Measurements from ENCODE around the gene C1QL2. TPM values are rescaled to one million over a fixed set of nuclear protein-coding genes. Genes with fewer than 3 reads are reported as not detected.
A peak's percentile ranks its signal among the peaks of the same experiment; 100 is the strongest.

C1QL2 gene
- total RNA-seq, 1 experiment from 2014 or later = not detected

DNA sequence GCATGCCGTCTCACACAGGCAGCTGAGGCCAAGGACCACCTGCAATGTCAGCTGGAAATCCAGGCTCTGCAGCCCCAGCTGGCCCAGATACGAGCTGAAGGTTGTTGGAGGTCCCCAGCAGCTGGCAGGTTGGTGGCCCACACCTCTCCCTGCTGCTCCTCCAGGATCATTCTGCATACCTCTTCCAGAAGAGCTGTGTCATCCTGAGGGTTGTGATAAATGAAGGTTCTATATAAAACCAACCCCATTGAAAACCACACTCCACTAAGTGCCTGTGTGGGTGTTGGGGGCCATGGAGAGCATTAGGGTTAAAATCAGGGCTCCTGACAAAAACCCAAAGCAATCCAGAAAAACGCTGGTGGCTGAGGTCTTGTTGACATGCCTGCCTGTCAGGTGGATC lies 50.4 kb downstream of the C1QL2 start:
- DNase-seq (ENCODE audit: low spot score) = no peak

GRCh38 chr2:119106301-119106897 lies 52.2 kb downstream of the C1QL2 start:
- DNase-seq (ENCODE audit: low spot score) = peak; percentile 53

Small RNA genes within 50 kb of the gene (small RNA-seq; reads per million reads assigned to genes)
- not detected for gene RN7SL468P

Other genes with a start within 250 kb of the C1QL2 start
- not detected in 2 replicates for gene MARCO, start 216.6 kb downstream of the C1QL2 start, total RNA-seq (2014; rRNA removed; shearing (Covaris generic))
- 9.3 and 9.8 TPM in 2 replicates for gene STEAP3, start 65.1 kb upstream of the C1QL2 start, total RNA-seq (2014; rRNA removed; shearing (Covaris generic))
- 0.25 and 2.8 TPM in 2 replicates for gene C2orf76, start 208.1 kb upstream of the C1QL2 start, total RNA-seq (2014; rRNA removed; shearing (Covaris generic))
- gene DBI, start 208.2 kb upstream of the C1QL2 start, total RNA-seq (2014; rRNA removed; shearing (Covaris generic)) = 152 and 179 TPM in 2 replicates